Limb (tissue), 2 donors: Measurements from ENCODE around the gene TRPV5.
"Not testable (repeated sequence)": the region's sequence is repeated elsewhere in the genome, so short reads cannot be mapped to it uniquely, and the experiment has no call there.

ENCODE experiments used
- DNase-seq, 2 donors: peaks; one replicate each; pipeline ENCODE4 v3.0.0-alpha.2; 2016; ENCODE audit errors: extremely low spot score in 2 of 2

TRPV5 gene

GRCh38 chr7:142933624-142934023 lies at the start of gene TRPV5:
TSS of gene TRPV5 (minus strand) at chr7:142933746. CDS start at chr7:142933459, 287 bp downstream.
- DNase-seq, result no peak

- DNase-seq, result not testable (repeated sequence)
These were observed 44.9 kb upstream of the TRPV5 start for GRCh38 chr7:142978402-142978801.

- no peak for DNase-seq
These were observed 41.1 kb upstream of the TRPV5 start for GRCh38 chr7:142974626-142975025.

- no peak for DNase-seq
These were observed 35.6 kb upstream of the TRPV5 start for GRCh38 chr7:142969183-142969582.

GRCh38 chr7:142968229-142968628 lies 34.7 kb upstream of the TRPV5 start:
- no peak for DNase-seq

- DNase-seq, result no peak
These were observed 31.1 kb upstream of the TRPV5 start for GRCh38 chr7:142964502-142965246.

- no peak for DNase-seq
These were observed 30.4 kb upstream of the TRPV5 start for GRCh38 chr7:142963993-142964392.

GRCh38 chr7:142962991-142963390 lies 29.4 kb upstream of the TRPV5 start:
- DNase-seq, result no peak

- DNase-seq, result no peak
These were observed 28.7 kb upstream of the TRPV5 start, which contains the start of gene KEL for GRCh38 chr7:142961973-142962926. TSS of gene KEL (minus strand) at chr7:142962363. CDS start at chr7:142962206, 157 bp downstream.

GRCh38 chr7:142961595-142961972 lies 28.0 kb upstream of the TRPV5 start:
- no peak for DNase-seq

- DNase-seq, result no peak
These were observed 27.5 kb upstream of the TRPV5 start for GRCh38 chr7:142960955-142961512.

- no peak for DNase-seq
These were observed 25.7 kb upstream of the TRPV5 start for GRCh38 chr7:142959202-142959601.

GRCh38 chr7:142957723-142958122 lies 24.2 kb upstream of the TRPV5 start:
- DNase-seq, result no peak

GRCh38 chr7:142956951-142957623 lies 23.5 kb upstream of the TRPV5 start:
- no peak for DNase-seq

GRCh38 chr7:142954680-142955268 lies 21.2 kb upstream of the TRPV5 start:
- no peak for DNase-seq

- no peak for DNase-seq
These were observed 16.7 kb upstream of the TRPV5 start for GRCh38 chr7:142950235-142950634.

GRCh38 chr7:142948603-142949002 lies 15.1 kb upstream of the TRPV5 start:
- no peak for DNase-seq

GRCh38 chr7:142945001-142945400 lies 11.5 kb upstream of the TRPV5 start:
- no peak for DNase-seq

- no peak for DNase-seq
These were observed 10.2 kb upstream of the TRPV5 start for GRCh38 chr7:142943706-142944268.

GRCh38 chr7:142942746-142943145 lies 9.2 kb upstream of the TRPV5 start:
- DNase-seq, result no peak

GRCh38 chr7:142941541-142941940 lies 8.0 kb upstream of the TRPV5 start:
- no peak for DNase-seq
